ENCODE results near the gene ARHGAP6.

DNA sequence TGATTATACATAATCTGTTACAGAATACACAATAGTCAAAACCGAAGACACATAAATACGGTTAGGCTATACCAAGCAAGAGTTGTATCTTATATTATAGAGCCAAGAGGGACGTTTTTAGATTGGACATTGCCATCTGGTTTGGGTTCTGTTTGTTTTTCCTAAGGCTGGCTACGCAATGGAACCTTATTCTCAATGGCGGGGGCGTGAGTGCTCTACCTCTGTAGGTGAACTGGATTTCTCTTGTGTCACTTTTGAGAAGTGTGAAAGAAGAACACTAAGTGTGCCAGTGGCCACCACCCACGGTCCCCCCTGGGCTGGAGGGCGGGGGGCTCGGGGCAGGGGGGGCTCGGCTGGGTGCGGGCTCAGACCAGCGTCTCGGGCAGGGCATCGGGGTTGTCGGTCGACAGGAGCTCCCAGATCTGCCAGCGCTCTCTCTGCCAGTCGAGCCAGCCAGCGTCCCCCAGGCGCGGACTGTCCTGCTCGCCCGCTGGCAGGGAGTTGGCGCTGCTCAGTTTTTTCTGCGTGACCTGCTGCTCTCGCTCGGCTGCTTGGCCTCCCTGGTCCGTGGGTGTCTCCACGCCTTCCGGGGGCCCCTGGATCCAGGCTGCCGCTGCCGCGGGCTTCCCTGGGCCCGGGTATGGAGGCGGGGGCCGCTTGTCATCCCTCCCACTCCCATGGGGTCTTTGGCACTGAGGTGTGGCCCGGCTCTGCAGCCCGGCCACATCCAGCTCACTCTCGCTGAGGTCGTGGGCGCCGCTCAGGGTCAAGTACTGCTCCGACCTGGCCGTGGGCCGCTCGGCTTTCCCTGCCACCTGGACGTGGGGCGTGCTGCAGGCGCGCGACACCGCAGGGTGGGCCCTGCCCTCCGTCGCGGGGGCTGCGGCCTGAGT lies 527.0 kb downstream of the ARHGAP6 start:
- no peak for TF ChIP-seq CTCF (IDR thresholded peaks at IDR 0.05)
- no peak for TF ChIP-seq EP300 (IDR thresholded peaks at IDR 0.05)

Measured in upper lobe of left lung (tissue), 4 donors.